Esophagus squamous epithelium (tissue), 5 donors: ENCODE measurements around the gene HNRNPU. TPM values are rescaled to one million over a fixed set of nuclear protein-coding genes. Genes with fewer than 3 reads are reported as not detected.

ENCODE experiments used
- DNase-seq: peaks from one replicate; lab custom pipeline; 2025; lab: John Stamatoyannopoulos, UW
- H3K27ac ChIP-seq, 4 donors: fragments of 200-600 bp; sonication (generic); one replicate each; pipeline ENCODE4 v1.5.1; 2016 to 2019; ENCODE audit warnings: mild to moderate bottlenecking in 1 of 4
- H3K27me3 ChIP-seq, 4 donors: fragments of 200-600 bp; sonication (generic); 1 replicate in 3 of 4; 2 replicates in 1 of 4; pipeline versions ENCODE4 v1.5.1 to v1.6.0; 2017 to 2021; ENCODE audit warnings: antibody characterized with exemption in 1 of 4
- H3K36me3 ChIP-seq, 3 donors: fragments of 200-600 bp; sonication (generic); one replicate each; pipeline ENCODE4 v1.5.1; 2016 to 2019
- H3K4me1 ChIP-seq, 3 donors: fragments of 200-600 bp; sonication (generic); one replicate each; pipeline ENCODE4 v1.5.1; 2017 to 2019
- H3K4me3 ChIP-seq, 4 donors: fragments of 200-600 bp; sonication (generic); 1 replicate in 3 of 4; 2 replicates in 1 of 4; pipeline ENCODE4 v1.5.1; 2016 to 2019; ENCODE audit warnings: mild to moderate bottlenecking in 2 of 4, moderate library complexity in 1 of 4
- H3K9me3 ChIP-seq, 3 donors: fragments of 200-600 bp; sonication (generic); one replicate each; pipeline ENCODE4 v1.5.1; 2016 to 2019
- CTCF ChIP-seq, 6 experiments: fragments of 450-650 bp in 4 of 6; fragments of 200-600 bp in 2 of 6; sonication (generic) in 2 of 6; IDR thresholded peaks; one replicate each; pipeline ENCODE4 v1.5.1; 2016 to 2019; ENCODE audit warnings: antibody characterized with exemption in 6 of 6, mild to moderate bottlenecking in 4 of 6, moderate library complexity in 4 of 6
- POLR2A ChIP-seq, 4 donors: fragments of 450-650 bp; IDR thresholded peaks; one replicate each; pipeline ENCODE4 v1.6.1; 2017; ENCODE audit warnings: antibody characterized with exemption in 4 of 4, mild to moderate bottlenecking in 4 of 4, moderate library complexity in 3 of 4
- WGBS, 2 donors: methylation state at CpG; one replicate each; pipeline ENCODE4 v1.1.5; 2018; 5-methylcytosine and 5-hydroxymethylcytosine counted together
- intact Hi-C: fragments of 100-400 bp; cut with DNase I; formaldehyde crosslinking; loops from one replicate; pipeline ENCODE4 v1.15.0; 2022
- total RNA-seq, 4 donors: library from RNA; depleted of rRNA; stranded (reverse); fragments of >200 nt; gene quantifications; one replicate each; pipeline ENCODE4 v1.1.0, GENCODE V29; 2016
- donor health status: DM: yes; HTN: yes; CAD: no.

The HNRNPU gene
- total RNA-seq, 4 donors from 2014 or later: 176 to 308 (median 257) TPM

GRCh38 chr1:244841273-244841927 lies 22.9 kb downstream of the HNRNPU start:
- Histone ChIP-seq H3K4me1 (peaks cover 7 to 72% (median 8%) of the 10 kb centered on the region in 3 donors), H3K36me3 (peaks cover under 1 to 78% (median 15%) of the 10 kb centered on the region in 3 donors), H3K9me3 (no peaks in the 10 kb centered on the region), H3K27me3 (no peaks in the 10 kb centered on the region), H3K4me3 (no peak overlapping the region), H3K27ac (peak overlapping the region in 3 of 4 donors; percentile 31 to 54 (median 38))
- intact Hi-C loops: no loop called here
- DNase-seq: no peak
- TF ChIP-seq CTCF (IDR thresholded peaks at IDR 0.05) (no peak), POLR2A (IDR thresholded peaks at IDR 0.05) (no peak)
- WGBS, 2 donors: 79% methylated on average over 9 of the region's 9 CpGs

DNA sequence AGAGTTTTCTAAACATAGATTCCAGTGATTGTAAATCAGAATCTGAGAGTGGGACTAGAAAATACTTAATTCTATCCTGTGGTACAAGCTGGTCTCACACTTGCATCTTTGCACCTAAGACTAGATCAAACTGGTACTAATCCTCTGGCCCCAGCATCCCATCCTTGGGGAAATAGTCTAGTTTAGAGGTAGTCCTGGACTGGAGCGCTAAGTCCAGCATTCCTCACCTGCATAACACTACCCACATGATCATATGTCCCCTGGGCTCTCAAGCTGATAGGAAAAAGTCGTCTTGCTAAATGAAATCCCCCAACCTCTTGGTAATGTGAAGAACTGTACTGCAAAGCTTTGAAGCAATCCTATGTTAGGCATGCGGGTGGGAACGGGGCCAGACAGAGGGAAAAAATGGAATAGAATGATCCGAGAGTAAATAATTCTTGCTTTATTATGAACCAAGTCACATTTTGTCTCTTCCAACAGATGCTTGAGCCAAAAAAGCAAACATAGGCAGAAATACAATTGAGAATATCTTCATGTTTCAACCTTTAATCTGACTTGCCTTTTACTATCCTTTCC lies 24.0 kb downstream of the HNRNPU start:
- Histone ChIP-seq H3K27me3 (no peaks in the 10 kb centered on the region), H3K4me3 (no peak overlapping the region), H3K36me3 (peaks cover 0 to 67% (median 15%) of the 10 kb centered on the region in 3 donors), H3K4me1 (peaks cover 7 to 77% (median 8%) of the 10 kb centered on the region in 3 donors), H3K9me3 (no peaks in the 10 kb centered on the region), H3K27ac (peak overlapping the region; percentile 6 to 54 (median 32))
- TF ChIP-seq CTCF (IDR thresholded peaks at IDR 0.05) (no peak), POLR2A (IDR thresholded peaks at IDR 0.05) (no peak)
- intact Hi-C loops: no loop called here
- no peak for DNase-seq
- 51 to 66% methylated on average over 5 of the region's 5 CpGs for WGBS, 2 donors

GRCh38 chr1:244839656-244840055 lies 24.7 kb downstream of the HNRNPU start:
- H3K27ac ChIP-seq: peak overlapping the region in 2 of 4 donors; percentile 30 to 54
- 19 to 40% methylated on average over 2 of the region's 2 CpGs for WGBS, 2 donors
- H3K9me3 ChIP-seq: no peaks in the 10 kb centered on the region
- intact Hi-C loops: no loop called here
- no peak overlapping the region for H3K4me3 ChIP-seq
- no peaks in the 10 kb centered on the region for H3K27me3 ChIP-seq
- DNase-seq: no peak
- peaks cover 0 to 61% (median 13%) of the 10 kb centered on the region in 3 donors for H3K36me3 ChIP-seq
- peaks cover 7 to 77% (median 8%) of the 10 kb centered on the region in 3 donors for H3K4me1 ChIP-seq
- TF ChIP-seq POLR2A (IDR thresholded peaks at IDR 0.05) (no peak), CTCF (IDR thresholded peaks at IDR 0.05) (no peak)

DNA sequence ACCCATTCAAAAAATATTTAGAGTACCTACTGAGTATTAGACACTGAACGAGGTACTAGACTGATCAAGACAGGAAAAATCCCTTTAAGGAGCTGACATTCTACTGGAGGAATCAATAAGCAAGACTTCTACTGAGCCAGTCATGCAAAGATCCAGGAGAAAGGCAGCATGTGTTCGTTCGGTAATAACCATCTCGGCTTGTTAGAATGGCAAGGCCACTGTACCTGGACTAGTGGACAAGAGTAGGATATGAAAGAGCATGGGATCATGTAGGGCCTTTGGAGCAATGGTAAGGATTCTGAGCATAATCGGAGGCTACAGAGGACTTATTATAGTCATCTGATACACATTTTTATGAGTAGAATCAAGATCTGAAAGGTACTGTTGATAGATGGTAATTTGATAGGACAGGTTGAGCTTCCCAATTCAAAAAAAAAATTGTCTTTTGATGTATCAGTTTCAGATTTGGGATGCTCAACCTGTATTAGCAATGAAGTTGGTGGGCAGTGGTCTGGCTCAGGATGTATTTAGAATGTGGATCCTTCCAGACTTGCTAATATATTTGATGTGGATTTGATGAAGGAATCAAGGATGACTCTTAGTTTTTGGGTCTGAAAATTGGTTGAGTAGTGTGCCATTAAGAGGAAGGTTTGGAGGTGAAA lies 26.6 kb downstream of the HNRNPU start:
- H3K27ac ChIP-seq: peak overlapping the region in 2 of 4 donors; percentile 99
- no peaks in the 10 kb centered on the region for H3K27me3 ChIP-seq
- no peaks in the 10 kb centered on the region for H3K9me3 ChIP-seq
- H3K4me1 ChIP-seq: peaks cover 7 to 79% (median 13%) of the 10 kb centered on the region in 3 donors
- H3K4me3 ChIP-seq: peak overlapping the region in 1 of 4 donors; percentile 86
- intact Hi-C loops: no loop called here
- WGBS, 2 donors: 50 to 52% methylated on average over 5 of the region's 5 CpGs
- TF ChIP-seq CTCF (IDR thresholded peaks at IDR 0.05): no peak
- TF ChIP-seq POLR2A (IDR thresholded peaks at IDR 0.05): no peak
- DNase-seq: no peak
- H3K36me3 ChIP-seq: peaks cover 0 to 42% (median 4%) of the 10 kb centered on the region in 3 donors

DNA sequence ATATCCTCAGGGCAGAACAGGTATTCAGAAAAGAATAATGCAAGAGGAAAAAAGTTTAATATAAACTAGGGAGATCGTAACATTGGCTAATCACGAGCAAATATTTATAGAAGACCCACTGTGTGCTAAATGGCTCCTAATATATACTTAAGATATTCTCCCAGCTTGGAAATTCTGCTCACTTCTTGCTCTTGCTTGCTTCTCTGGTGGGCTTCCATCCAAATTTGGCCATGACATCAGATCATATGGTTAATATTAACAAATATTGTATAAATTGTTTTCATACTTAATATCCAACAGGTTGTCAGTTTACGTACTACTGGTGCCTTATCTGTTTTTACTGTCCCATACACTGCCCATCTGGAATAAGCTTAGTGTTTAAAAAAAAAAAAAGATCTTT lies 27.8 kb downstream of the HNRNPU start:
- 9 to 12% methylated on average over 3 of the region's 3 CpGs for WGBS, 2 donors
- Histone ChIP-seq H3K9me3 (no peaks in the 10 kb centered on the region), H3K4me3 (peak overlapping the region; percentile 52 to 86 (median 76)), H3K27ac (peak overlapping the region; percentile 97 to 99 (median 99)), H3K36me3 (peaks cover 0 to 30% (median 4%) of the 10 kb centered on the region in 3 donors), H3K27me3 (no peaks in the 10 kb centered on the region), H3K4me1 (peaks cover 7 to 69% (median 13%) of the 10 kb centered on the region in 3 donors)
- TF ChIP-seq CTCF (IDR thresholded peaks at IDR 0.05) (no peak), POLR2A (IDR thresholded peaks at IDR 0.05) (no peak)
- no peak for DNase-seq
- intact Hi-C loops: no loop called here
